HS-5 (cell line): ENCODE results near the gene HS6ST1.

Source experiments
- DNase-seq: peaks from one replicate; pipeline ENCODE4 v3.0.0-alpha.2; 2012; ENCODE audit warnings: low read depth

Gene HS6ST1

DNA sequence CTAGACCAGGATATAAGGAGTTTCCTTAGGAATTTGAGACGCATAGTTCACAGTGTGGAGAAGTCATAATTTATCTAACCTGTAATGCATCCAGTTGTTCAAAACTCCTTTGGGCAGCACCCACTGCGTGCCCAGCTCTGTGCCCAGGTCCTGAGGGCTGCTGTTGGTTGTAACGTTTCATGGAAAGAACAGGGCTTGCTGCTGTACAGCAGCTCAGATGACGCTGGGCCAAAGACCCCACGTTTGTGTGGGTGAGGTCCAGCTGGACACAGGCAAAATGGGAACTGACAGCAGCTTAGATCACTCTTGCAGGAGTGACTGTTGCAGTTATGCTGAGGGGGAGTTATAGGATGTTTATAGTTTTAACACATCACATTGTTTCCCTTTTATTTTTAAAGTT, 30.0 kb upstream of the HS6ST1 start:
- DNase-seq, result no peak

DNA sequence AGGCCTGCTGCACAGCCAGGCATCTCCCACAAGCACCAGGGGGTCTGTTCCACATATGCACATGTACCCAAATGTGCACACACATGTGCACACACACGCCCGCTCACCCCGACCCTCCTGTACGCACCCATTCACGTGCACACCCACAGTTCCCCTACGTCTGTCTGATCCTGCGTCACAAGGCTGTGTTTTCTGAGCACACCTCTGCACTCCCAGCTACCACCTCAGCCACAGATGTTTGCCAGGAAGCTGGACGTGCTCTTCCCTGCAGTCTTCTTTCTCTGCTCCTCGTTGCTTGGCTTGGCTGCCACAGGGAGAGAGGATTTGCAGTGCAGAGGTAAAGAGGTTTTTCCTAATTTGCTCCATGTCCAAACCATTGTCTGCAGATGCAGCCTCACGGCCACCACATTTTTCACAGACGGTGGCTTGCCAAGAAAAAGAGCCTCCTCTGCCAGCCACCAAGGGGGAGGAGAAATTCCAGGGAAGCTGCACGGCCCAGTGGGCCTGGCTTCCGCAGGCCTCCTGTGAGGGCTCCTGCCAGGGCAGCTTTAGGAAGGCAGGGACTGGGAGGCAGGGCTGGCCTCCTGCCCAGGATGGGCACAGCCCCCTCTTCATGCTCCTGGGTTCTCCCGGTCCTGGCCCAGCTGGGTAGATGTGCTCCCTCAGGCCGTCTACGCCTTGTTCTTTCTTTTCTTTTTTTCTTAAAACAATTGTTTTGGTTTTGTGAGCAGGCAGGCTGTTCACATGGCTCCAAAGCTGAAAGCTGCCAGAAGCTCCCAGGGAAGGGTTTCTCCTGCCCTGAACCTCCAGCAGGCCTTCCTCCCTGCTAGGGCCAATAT, 29.3 kb upstream of the HS6ST1 start:
- DNase-seq, result no peak

GRCh38 chr2:128347171-128347558, 28.5 kb upstream of the HS6ST1 start:
- no peak for DNase-seq

- no peak for DNase-seq
These were observed 27.9 kb upstream of the HS6ST1 start for GRCh38 chr2:128346291-128347170.

- no peak for DNase-seq
These were observed 26.9 kb upstream of the HS6ST1 start for GRCh38 chr2:128345436-128346165.

- DNase-seq, result no peak
These were observed 25.4 kb upstream of the HS6ST1 start for GRCh38 chr2:128344101-128344500.

DNA sequence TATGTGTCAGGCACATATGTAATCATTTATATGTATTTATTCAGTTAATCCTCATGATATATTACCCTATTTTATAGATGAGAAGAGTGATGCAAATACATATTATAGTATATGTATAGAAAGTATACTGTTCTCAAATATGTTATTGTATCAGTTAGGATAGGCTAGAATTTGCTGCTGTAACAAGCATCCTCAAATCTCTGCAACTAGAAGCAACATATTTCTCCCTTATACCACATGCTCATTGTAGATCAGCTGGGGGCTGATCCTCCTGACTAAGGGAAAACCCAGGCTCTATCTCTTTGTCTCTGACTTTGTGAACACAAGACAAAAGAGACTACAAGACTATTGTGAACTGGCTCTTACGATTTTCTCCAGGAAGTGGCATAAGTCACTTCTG, 24.8 kb upstream of the HS6ST1 start:
- no peak for DNase-seq

- no peak for DNase-seq
These were observed 23.9 kb upstream of the HS6ST1 start for GRCh38 chr2:128342550-128342949.

- DNase-seq, result no peak
These were observed 23.0 kb upstream of the HS6ST1 start for GRCh38 chr2:128341621-128342020.

DNA sequence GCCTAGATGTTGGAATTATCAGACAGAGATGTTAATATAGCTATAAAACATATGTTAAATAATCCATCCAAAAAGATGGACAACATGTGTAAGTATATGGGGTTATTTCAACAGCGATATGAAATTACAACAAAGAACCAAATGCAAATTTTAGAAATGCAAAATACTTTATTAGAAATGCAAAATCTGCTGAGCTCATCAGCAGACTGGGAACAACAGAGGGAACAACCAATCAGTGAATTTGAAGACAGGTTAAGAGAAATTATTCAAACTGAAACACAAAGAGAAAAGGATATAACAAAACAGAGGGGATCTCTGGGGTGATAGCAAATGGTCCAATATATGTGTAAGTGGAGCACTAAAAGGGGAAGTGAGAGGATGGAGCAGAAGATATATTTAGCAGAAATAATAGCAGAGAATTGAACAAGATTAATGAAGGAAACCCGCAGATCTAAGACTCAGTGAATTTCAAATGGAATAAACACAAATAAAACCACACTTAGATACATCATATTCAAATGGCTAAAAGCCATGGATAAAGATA, 13.5 kb upstream of the HS6ST1 start:
- no peak for DNase-seq

- no peak for DNase-seq
These were observed 11.9 kb upstream of the HS6ST1 start for GRCh38 chr2:128330583-128330982.

DNA sequence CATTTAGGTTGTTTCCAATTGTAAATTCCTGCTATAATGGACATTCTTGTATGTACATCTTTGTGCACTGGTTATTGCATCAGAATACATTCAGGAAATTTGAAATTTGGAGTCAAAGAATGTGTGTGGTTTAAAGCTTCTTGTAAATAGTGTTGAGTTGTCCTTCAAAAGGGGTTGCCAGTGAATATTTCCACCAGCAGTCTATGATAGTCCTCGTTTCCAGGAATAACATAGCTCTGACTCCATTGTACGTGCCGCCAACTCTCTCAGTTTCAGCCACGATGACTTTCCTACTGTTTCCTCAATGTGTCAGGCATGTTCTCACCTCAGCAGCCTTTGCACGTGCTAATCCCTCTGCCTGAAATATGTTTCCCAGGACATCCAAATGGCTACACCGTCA, 10.9 kb upstream of the HS6ST1 start:
- peak; percentile 49 for DNase-seq

- no peak for DNase-seq
These were observed 8.7 kb upstream of the HS6ST1 start for GRCh38 chr2:128327180-128327964.

- no peak for DNase-seq
These were observed 7.7 kb upstream of the HS6ST1 start for GRCh38 chr2:128326346-128326745.

DNA sequence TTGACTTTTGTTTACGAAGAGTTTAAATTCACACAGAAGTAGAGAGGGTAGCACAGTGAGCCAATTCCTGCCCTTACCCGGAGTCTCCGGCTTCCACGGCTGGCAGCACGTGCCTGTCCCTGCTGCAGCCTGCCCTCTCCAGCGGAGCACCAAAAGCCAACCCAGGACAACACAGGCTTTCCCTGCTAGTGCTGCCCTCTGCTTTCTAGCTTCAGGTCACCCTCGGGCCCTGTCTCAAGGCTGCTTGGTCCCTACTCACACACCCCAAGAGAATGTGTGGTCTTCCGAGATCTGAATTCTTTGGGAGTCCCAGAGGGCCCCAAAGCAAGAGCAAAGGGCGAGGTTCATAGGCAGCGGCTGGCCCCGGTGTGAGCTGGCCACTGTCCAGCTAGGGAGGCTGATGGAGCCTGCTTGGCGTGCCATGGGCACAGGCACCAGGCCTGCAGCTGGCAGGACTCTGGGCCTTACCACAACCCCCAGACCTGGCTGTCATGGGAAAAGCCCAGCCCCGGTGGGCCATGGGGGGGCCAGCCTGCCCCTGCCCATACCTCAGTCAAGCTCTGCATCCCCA, 7.0 kb upstream of the HS6ST1 start:
- DNase-seq, result no peak

GRCh38 chr2:128324897-128325410, 6.3 kb upstream of the HS6ST1 start:
- DNase-seq, result no peak

DNA sequence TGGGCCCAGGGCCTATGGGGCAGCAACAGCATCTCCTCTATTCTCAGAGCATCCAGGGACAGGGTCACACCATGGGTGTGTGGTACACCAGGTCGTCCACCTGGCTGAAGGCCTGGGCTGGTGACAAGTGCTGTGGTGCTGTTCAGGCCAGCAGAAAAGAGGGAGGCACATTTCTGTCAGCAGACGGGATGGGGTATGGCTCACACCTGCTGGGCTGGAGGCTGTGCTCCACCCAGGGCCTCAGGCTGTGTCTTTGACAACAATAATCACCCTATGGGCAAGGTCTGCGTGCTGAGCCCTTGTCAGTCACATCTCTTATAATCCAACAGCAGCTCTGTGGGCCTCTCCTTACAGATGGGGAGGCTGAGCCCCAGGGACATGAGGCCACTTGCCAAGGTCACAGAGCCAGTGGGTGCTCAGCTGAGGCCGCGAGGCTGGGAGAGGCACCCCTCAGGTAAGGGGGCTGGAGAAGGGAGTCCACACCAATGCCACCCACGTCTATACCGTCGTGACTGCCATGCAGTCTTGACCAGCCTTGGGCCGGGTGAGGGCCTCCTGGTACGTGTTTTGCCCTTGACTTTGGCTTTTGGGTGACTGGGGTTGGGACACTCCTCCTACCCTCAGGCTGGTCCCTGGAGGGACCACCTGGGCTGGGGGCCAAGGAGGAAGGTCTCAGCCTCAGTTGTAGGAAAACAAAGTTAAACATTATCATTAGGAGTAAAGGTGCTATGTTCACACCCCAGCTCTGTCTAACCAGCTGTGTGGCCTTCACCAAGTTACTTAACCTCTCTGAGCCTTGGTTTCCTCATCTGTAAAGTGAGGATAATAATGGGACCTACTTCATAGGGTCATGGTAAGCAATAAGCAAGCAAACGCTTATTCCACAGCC, 5.6 kb upstream of the HS6ST1 start:
- DNase-seq, result no peak

DNA sequence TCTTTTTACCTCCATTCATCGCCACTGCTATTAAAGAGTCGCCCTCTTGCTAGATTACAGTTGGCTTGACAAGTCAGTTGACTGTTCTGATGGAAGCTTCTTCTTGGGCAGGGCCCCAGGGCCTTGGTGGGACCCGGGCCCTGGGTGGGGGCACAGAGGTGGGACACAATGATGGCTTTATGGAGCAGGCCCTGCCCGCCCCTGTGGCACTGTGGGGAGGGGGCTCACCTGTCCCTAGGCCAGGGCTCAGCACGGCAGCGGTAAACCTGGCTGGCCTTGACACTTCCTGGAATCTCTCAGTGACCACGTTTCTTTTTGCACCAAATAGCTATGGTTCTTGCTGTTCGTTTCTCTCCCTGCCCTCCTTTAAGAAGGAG, 4.9 kb upstream of the HS6ST1 start:
- no peak for DNase-seq

DNA sequence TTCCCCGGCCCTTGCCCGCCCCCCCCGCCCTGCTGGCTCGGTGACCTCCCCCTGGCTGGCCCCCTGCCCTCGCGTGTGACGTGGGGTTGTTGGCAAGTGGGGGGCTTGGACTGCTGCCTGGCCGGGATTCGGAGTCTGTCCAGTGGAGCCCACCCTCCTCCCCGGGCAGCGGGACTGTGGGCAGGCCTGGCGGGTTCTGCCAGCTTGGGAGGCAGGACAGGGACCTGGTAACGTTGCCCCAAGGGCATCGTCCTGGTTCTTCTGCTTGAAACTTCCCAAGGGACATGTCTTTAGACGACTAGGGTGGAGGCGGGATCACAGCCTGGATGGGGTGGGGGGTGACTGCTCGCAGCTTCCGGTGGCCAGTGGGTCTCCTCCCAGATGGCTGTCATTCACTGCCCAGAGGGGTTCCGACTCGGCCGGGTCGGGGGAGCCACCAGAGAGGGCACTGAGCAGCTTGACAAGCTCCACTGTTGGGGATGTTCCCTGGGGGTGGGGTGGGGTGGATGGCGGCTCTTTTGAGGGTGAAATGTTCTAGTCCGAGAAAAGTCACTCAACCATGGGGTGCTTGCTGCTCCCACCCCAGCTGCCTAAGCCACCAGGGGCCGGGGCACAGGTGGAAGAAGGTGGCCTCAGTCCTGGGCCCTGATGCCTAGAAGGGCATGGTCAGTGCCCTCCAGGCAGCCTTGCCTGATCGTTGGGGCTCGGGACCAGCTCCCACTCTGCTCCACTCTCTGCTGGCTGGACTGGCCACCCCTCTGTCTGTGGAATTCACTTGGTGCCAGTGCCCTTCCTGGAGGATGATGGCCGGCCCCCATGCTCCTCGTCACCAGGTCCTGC, 4.3 kb upstream of the HS6ST1 start:
- DNase-seq, result no peak
